Hematopoietic multipotent progenitor cell treated with erythropoietin and hydrocortisone succinate and interleukin-3 and kit ligand, for 15 days (in vitro differentiated cells): ENCODE data around the gene PABPN1.
"Not testable (repeated sequence)": the region's sequence is repeated elsewhere in the genome, so short reads cannot be mapped to it uniquely, and the experiment has no call there.

Source experiments
- DNase-seq: peaks from one replicate; pipeline ENCODE4 v3.0.0-alpha.2; 2015; ENCODE audit warnings: low spot score

PABPN1 gene

GRCh38 chr14:23320584-23321571 lies at the start of gene PABPN1:
Gene PABPN1 (plus strand): TSS chr14:23321457. CDS start chr14:23321470, 13 bp downstream.
- DNase-seq: peak; percentile 100

GRCh38 chr14:23275412-23275811 lies 45.8 kb upstream of the PABPN1 start:
- DNase-seq: no peak

GRCh38 chr14:23277189-23277588 lies 44.1 kb upstream of the PABPN1 start:
- no peak for DNase-seq

GRCh38 chr14:23277928-23278327 lies 43.3 kb upstream of the PABPN1 start:
- not testable (repeated sequence) for DNase-seq

- DNase-seq: no peak
Measured at GRCh38 chr14:23281247-23281646, 40.0 kb upstream of the PABPN1 start.

GRCh38 chr14:23284654-23285529 lies 36.4 kb upstream of the PABPN1 start:
- peak; percentile 17 for DNase-seq

GRCh38 chr14:23285530-23286019 lies 35.7 kb upstream of the PABPN1 start:
- DNase-seq: peak; percentile 37

GRCh38 chr14:23286020-23286901 lies 35.0 kb upstream of the PABPN1 start, which contains the start of gene HOMEZ:
Gene HOMEZ (minus strand): TSS chr14:23286132. CDS start chr14:23285952, 180 bp downstream.
- peak; percentile 98 for DNase-seq

- no peak for DNase-seq
Measured at GRCh38 chr14:23286902-23287479, 34.3 kb upstream of the PABPN1 start.

GRCh38 chr14:23294734-23295561 lies 26.3 kb upstream of the PABPN1 start:
- peak; percentile 81 for DNase-seq

GRCh38 chr14:23296012-23296777 lies 25.1 kb upstream of the PABPN1 start:
- DNase-seq: no peak

GRCh38 chr14:23297096-23297495 lies 24.2 kb upstream of the PABPN1 start:
- no peak for DNase-seq

- DNase-seq: peak; percentile 15
Measured at GRCh38 chr14:23297611-23298277, 23.5 kb upstream of the PABPN1 start.

- DNase-seq: peak; percentile 60
Measured at GRCh38 chr14:23299211-23299957, 21.9 kb upstream of the PABPN1 start.

GRCh38 chr14:23299986-23300686 lies 21.1 kb upstream of the PABPN1 start:
- no peak for DNase-seq

GRCh38 chr14:23300687-23301223 lies 20.5 kb upstream of the PABPN1 start:
- peak; percentile 36 for DNase-seq
